ENCODE measurements around the gene SLC1A5. TPM values are rescaled to one million over a fixed set of nuclear protein-coding genes. Genes with fewer than 3 reads are reported as not detected.

SLC1A5 gene
- polyA plus RNA-seq, 1 of the 3 experiments (the other 2 are of a cell fraction) = 80.4 TPM

GRCh38 chr19:46742926-46743480 is 45.4 kb downstream of the SLC1A5 start (continued):
- TF ChIP-seq USF1 (IDR thresholded peaks at IDR 0.05; ENCODE audit: borderline replicate concordance, low read depth) (no peak), NFIC (IDR thresholded peaks at IDR 0.05; ENCODE audit: borderline replicate concordance) (no peak), IRF3 (IDR thresholded peaks at IDR 0.05; ENCODE audit: low read depth, low read length) (no peak)

- Histone ChIP-seq H3K4me2 (no peak overlapping the region), H3K4me1 (ENCODE audit: control insufficient read depth in 1 of 2, insufficient read depth in 2 of 2, low read depth in 1 of 2, low read length in 1 of 2) (peaks cover 0 to 18% of the 10 kb centered on the region in 2 experiments; a peak in 1 of 4 replicates), H3K36me3 (replicated peaks in 1 of 2; ENCODE audit: control insufficient read depth in 1 of 2, insufficient read depth in 2 of 2, low read length in 1 of 2) (peaks cover 0 to 32% of the 10 kb centered on the region in 2 experiments), H3K9me3 (no peaks in the 10 kb centered on the region), H3K79me2 (ENCODE audit: insufficient read depth) (peaks cover 95% of the 10 kb centered on the region), H3K27ac (ENCODE audit: low read depth in 2 of 2, low read length in 1 of 2) (no peak overlapping the region), H3K27me3 (ENCODE audit: insufficient read depth) (no peaks in the 10 kb centered on the region), H3K9ac (no peak overlapping the region), H3K9me2 (no peaks in the 10 kb centered on the region), H3F3A (replicated peaks; ENCODE audit: insufficient read depth) (no peaks in the 10 kb centered on the region), H3K4me3 (ENCODE audit: low read depth in 2 of 2, low read length in 1 of 2) (no peak overlapping the region), H2AFZ (ENCODE audit: low read depth) (no peak overlapping the region), H4K20me1 (ENCODE audit: insufficient read depth) (peaks cover 83% of the 10 kb centered on the region)
- DNase-seq = no peak
- CTCF ChIA-PET = interaction anchor here (1.1 to 5.8 kb wide), 8 partner anchors 12 to 99 kb away, joined by 3 to 48 read pairs (median 4); partner anchors contain the start of gene DACT3
- TF ChIP-seq TAF1 (IDR thresholded peaks at IDR 0.05; ENCODE audit: borderline replicate concordance, low read depth, low read length) = no peak
- WGBS (ENCODE audit: low lambda C conversion rate) = 91% methylated on average over 15 of the region's 17 CpGs
- POLR2A ChIA-PET = no interaction called here
These were observed 46.9 kb downstream of the SLC1A5 start for GRCh38 chr19:46741447-46741846.

GRCh38 chr19:46739290-46739771 is 49.1 kb downstream of the SLC1A5 start:
- Histone ChIP-seq H3K79me2 (ENCODE audit: insufficient read depth) (peaks cover 95% of the 10 kb centered on the region), H3K4me2 (no peak overlapping the region), H3K9ac (no peak overlapping the region), H3K27ac (ENCODE audit: low read depth in 2 of 2, low read length in 1 of 2) (no peak overlapping the region; a peak in 1 of 4 replicates), H3F3A (replicated peaks; ENCODE audit: insufficient read depth) (peaks cover 3% of the 10 kb centered on the region), H3K27me3 (ENCODE audit: insufficient read depth) (no peaks in the 10 kb centered on the region), H3K4me1 (ENCODE audit: control insufficient read depth in 1 of 2, insufficient read depth in 2 of 2, low read depth in 1 of 2, low read length in 1 of 2) (peaks cover 0 to 10% of the 10 kb centered on the region in 2 experiments; a peak in 1 of 4 replicates), H3K36me3 (replicated peaks in 1 of 2; ENCODE audit: control insufficient read depth in 1 of 2, insufficient read depth in 2 of 2, low read length in 1 of 2) (peaks cover 13 to 39% of the 10 kb centered on the region in 2 experiments), H4K20me1 (ENCODE audit: insufficient read depth) (peaks cover 72% of the 10 kb centered on the region), H2AFZ (ENCODE audit: low read depth) (no peak overlapping the region), H3K4me3 (ENCODE audit: low read depth in 2 of 2, low read length in 1 of 2) (no peak overlapping the region), H3K9me2 (no peaks in the 10 kb centered on the region), H3K9me3 (no peaks in the 10 kb centered on the region)
- 95% methylated on average over 5 of the region's 14 CpGs for WGBS (ENCODE audit: low lambda C conversion rate)
- POLR2A ChIA-PET = no interaction called here
- CTCF ChIA-PET = interaction anchor here (4.0 kb wide), 1 partner anchor 12 kb away, joined by 32 read pairs; no protein-coding TSS in a partner anchor
- no peak for TF ChIP-seq NRF1 (IDR thresholded peaks at IDR 0.05; ENCODE audit: low read depth, low read length)
- TF ChIP-seq TAF1 (IDR thresholded peaks at IDR 0.05; ENCODE audit: borderline replicate concordance, low read depth, low read length) = no peak
- no peak for TF ChIP-seq SMC3 (IDR thresholded peaks at IDR 0.05; ENCODE audit: low read depth, low read length)
- TF ChIP-seq RFX5 (IDR thresholded peaks at IDR 0.05; ENCODE audit: low read length) = no peak
- TF ChIP-seq EP300 (IDR thresholded peaks at IDR 0.05; ENCODE audit: borderline replicate concordance in 1 of 2, low read depth in 1 of 2, low read length in 1 of 2) = no peak
- no peak for TF ChIP-seq ZBTB33 (IDR thresholded peaks at IDR 0.05; ENCODE audit: borderline replicate concordance, low read depth)
- no peak for TF ChIP-seq FOXJ3 (CRISPR knock-in tag; IDR thresholded peaks at IDR 0.05)
- no peak for DNase-seq

All from SK-N-SH (cell line).